GM23338 (cell line): Measurements from ENCODE around the gene NEK6.

Experiments
- CTCF ChIP-seq, 2 experiments: fragments of 200-600 bp in 1 of 2; sonication (generic) in 1 of 2; conservative IDR thresholded peaks; 2 replicates each; pipeline versions ENCODE4 v1.5.1 to v1.6.1; 2016 to 2017; ENCODE audit warnings: antibody characterized with exemption in 2 of 2, low read depth in 2 of 2, mild to moderate bottlenecking in 2 of 2, moderate library complexity in 1 of 2
- EZH2 ChIP-seq: fragments of 200-600 bp; sonication (generic); IDR thresholded peaks from one replicate; pipeline ENCODE4 v1.8.0; 2017; ENCODE audit warnings: antibody characterized with exemption, mild to moderate bottlenecking, low read depth; ENCODE audit not compliant: unreplicated experiment
- POLR2AphosphoS5 ChIP-seq: IDR thresholded peaks from 2 replicates; pipeline ENCODE4 v1.6.1; 2016; ENCODE audit warnings: antibody characterized with exemption, low read depth

- TF ChIP-seq CTCF (conservative IDR thresholded peaks at IDR 0.05; ENCODE audit: low read depth in 2 of 2), result no peak
- TF ChIP-seq EZH2, result no peak
- TF ChIP-seq POLR2AphosphoS5, result no peak
Measured at GRCh38 chr9:124255222-124255621, 2.5 kb upstream of the NEK6 start.
